ENCODE results near the gene PPP6R3. TPM values are rescaled to one million over a fixed set of nuclear protein-coding genes. Genes with fewer than 3 reads are reported as not detected.
"Not testable (repeated sequence)": the region's sequence is repeated elsewhere in the genome, so short reads cannot be mapped to it uniquely, and the experiment has no call there.

Gene PPP6R3
- total RNA-seq, 1 donor from 2014 or later: 152 TPM

DNA sequence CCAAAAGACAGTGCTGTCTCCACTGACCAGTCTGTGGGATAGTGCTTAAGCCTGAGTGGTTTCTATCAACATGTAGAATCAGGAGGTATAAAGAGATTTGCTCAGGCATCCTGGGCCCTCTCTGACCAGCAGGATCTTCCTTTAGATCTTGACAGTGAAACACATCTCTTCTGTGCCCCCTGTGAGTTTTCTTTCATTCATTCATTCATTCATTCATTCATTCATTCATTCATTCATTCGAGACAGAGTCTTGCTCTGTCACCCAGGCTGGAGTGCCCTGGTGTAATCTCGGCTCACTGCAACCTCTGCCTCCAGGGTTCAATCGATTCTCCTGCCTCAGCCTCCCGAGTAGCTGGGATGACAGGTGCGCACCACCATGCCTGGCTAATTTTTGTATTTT lies 26.4 kb upstream of the PPP6R3 start:
- not testable (repeated sequence) for DNase-seq

GRCh38 chr11:68436162-68436888 lies 24.2 kb upstream of the PPP6R3 start:
- DNase-seq: no peak

- no peak for DNase-seq
These were observed 23.3 kb upstream of the PPP6R3 start for GRCh38 chr11:68436985-68437926.

DNA sequence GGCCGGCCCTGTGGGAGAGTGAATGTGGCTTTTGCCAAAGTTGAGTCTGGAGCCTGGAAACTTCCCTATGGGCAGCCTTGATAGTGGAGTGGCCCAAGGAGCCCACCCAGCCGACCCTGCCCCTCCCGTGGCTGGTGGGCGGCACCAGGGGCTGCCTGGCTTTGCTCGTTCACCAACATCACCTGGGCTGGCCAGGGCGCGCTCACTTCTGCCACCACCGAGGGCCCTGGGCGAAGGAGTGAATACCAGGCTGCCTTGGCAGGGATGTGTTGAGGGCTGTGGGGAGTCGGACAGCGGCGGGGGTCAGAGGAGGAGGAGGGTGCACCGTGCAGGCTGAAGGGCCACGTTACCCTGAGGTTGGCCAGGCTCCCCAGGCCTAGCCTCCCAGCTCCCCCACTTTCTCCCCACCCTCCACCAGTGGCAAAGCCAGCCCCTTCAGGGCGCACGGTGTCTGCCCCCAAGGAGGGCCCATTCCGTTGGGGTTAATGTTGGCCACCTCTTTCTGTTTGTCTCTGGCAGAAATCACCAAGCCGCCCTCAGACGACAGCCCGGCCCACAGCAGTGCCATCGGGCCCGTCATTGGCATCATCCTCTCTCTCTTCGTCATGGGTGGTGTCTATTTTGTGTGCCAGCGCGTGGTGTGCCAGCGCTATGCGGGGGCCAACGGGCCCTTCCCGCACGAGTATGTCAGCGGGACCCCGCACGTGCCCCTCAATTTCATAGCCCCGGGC lies 22.5 kb upstream of the PPP6R3 start:
- no peak for DNase-seq

- DNase-seq: no peak
These were observed 21.8 kb upstream of the PPP6R3 start for GRCh38 chr11:68438658-68439259.

GRCh38 chr11:68439355-68440065 lies 21.0 kb upstream of the PPP6R3 start:
- DNase-seq: no peak

GRCh38 chr11:68440224-68440623 lies 20.3 kb upstream of the PPP6R3 start:
- DNase-seq: no peak

DNA sequence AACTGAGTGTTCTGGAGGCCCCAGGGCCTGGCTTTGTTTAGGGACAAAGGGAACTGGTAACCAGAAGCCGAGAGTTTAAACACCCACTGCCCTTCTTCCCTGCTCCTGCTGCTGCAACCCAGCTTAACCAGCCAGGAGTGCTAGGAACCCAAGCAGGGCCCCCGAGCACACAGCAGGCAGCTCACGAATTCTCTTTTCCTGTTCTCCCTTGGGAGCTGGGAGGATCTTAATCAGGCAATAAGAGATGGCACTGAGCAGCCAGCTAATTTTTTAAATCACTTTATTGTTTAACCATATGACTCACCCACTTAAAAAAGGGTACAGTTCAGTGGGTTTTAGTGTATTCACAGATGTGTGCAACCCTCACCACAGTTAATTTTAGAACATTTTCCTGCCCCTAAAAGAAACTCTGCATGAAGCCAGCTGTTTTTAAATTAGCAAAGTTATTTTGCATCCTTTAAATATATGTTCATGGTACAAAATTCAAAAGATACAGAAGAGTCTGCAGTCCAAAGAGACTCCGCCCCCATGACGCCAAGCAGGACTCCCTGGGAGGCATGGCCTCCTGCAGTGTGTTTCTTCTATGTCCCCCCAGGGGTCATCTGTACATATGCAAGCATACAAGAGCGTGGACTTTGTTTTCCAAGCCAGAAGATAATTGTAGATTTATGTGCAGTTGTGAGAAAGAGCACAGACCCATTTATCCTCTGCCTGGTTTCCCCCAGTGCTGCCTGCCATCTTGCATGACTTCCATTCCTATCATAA lies 18.9 kb upstream of the PPP6R3 start:
- DNase-seq: no peak

GRCh38 chr11:68442433-68442832 lies 18.1 kb upstream of the PPP6R3 start:
- no peak for DNase-seq

- DNase-seq: no peak
These were observed 16.0 kb upstream of the PPP6R3 start for GRCh38 chr11:68444566-68444965.

DNA sequence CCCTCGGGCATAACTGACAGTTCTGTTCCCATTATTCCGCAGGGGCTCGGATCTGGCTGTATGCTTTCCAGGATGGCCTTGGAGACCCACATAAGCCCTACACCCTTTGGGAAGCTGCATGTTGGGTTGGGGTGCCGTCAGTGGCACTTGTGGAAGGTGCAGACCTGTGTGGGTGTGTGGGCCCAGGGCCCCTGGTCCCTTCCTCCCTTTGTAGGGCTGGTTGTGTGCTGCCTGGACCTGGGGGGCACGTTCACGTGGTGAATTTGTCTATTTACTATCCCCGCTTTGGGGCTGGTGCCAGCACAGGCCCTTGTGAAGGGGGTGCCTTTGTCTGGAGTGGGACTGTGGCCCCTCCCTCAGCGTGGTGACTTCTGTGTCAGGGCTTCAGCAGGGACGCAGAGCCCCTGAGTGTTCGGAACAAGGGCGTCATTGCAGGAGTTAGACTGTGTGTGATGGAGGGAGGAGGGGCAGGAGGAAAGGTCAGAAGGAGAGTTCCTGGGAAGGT lies 15.0 kb upstream of the PPP6R3 start:
- DNase-seq: no peak

GRCh38 chr11:68446046-68446725 lies 14.4 kb upstream of the PPP6R3 start:
- no peak for DNase-seq

GRCh38 chr11:68447015-68447801 lies 13.3 kb upstream of the PPP6R3 start:
- peak; percentile 55 for DNase-seq

GRCh38 chr11:68447914-68448313 lies 12.6 kb upstream of the PPP6R3 start:
- DNase-seq: not testable (repeated sequence)

DNA sequence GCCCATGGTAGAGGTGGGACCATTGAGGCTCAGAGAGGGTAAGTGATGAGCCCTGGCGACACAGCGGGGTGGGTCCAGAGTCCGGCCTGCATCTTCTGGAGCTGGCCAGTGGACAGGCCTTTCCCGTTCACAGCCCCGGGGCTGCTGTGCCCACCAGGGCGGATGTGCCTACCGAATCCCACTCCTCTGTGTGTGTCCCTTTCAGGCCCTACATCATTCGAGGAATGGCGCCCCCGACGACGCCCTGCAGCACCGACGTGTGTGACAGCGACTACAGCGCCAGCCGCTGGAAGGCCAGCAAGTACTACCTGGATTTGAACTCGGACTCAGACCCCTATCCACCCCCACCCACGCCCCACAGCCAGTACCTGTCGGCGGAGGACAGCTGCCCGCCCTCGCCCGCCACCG lies 11.9 kb upstream of the PPP6R3 start:
- DNase-seq: no peak

DNA sequence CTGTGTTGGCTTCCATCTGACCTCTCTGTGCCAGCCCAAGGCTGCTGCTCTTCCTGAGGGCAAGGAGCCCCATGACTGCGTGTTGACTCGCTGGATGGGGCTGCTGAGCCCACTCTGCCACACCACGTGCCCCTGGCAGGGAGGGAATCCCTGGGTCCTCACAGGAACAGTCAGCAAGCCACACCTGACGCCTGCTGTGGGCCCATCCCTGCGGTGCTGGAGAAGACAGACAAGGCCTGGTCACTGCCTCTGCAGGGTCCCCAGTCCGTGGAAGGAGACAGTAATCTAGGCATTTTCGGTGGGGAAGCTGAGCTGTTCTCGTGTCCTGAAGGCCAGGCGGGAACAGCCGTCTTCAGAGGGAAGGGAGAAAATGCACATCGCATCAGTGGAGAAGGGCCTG lies 10.6 kb upstream of the PPP6R3 start:
- DNase-seq: no peak

GRCh38 chr11:68450711-68451110 lies 9.8 kb upstream of the PPP6R3 start:
- no peak for DNase-seq

GRCh38 chr11:68454767-68455166 lies 5.8 kb upstream of the PPP6R3 start:
- no peak for DNase-seq

- no peak for DNase-seq
These were observed 5.1 kb upstream of the PPP6R3 start for GRCh38 chr11:68455485-68455884.
